ENCODE results near the gene TRIM71. TPM values are rescaled to one million over a fixed set of nuclear protein-coding genes. Genes with fewer than 3 reads are reported as not detected.
"Not testable (repeated sequence)": the region's sequence is repeated elsewhere in the genome, so short reads cannot be mapped to it uniquely, and the experiment has no call there.

Gene TRIM71
- total RNA-seq, 1 donor from 2014 or later, result 3.6 TPM

- no peak overlapping the region for H3K4me3 ChIP-seq (ENCODE audit: low read depth, low read length)
- TF ChIP-seq CTCF (conservative IDR thresholded peaks at IDR 0.05; ENCODE audit: low read depth, low read length), result no peak
- DNase-seq (ENCODE audit: low read depth), result no peak
Measured at GRCh38 chr3:32930161-32930560, 112.4 kb downstream of the TRIM71 start.

- DNase-seq (ENCODE audit: low read depth), result not testable (repeated sequence)
Measured at GRCh38 chr3:32931273-32931672, 113.5 kb downstream of the TRIM71 start.

GRCh38 chr3:32934150-32934742 is 116.4 kb downstream of the TRIM71 start:
- DNase-seq (ENCODE audit: low read depth), result no peak
- no peak overlapping the region for H3K4me3 ChIP-seq (ENCODE audit: low read depth, low read length)
- peak; percentile 85 for TF ChIP-seq CTCF (conservative IDR thresholded peaks at IDR 0.05; ENCODE audit: low read depth, low read length)

More at GRCh38 chr3:32931273-32931672, 113.5 kb downstream of the TRIM71 start:
- H3K4me3 ChIP-seq (ENCODE audit: low read depth, low read length), result not testable (repeated sequence)

GRCh38 chr3:32937331-32937730 is 119.5 kb downstream of the TRIM71 start:
- no peak overlapping the region for H3K4me3 ChIP-seq (ENCODE audit: low read depth, low read length)
- DNase-seq (ENCODE audit: low read depth), result no peak
- no peak for TF ChIP-seq CTCF (conservative IDR thresholded peaks at IDR 0.05; ENCODE audit: low read depth, low read length)

GRCh38 chr3:32939531-32940284 is 121.9 kb downstream of the TRIM71 start:
- H3K4me3 ChIP-seq (ENCODE audit: low read depth, low read length); DNase-seq (ENCODE audit: low read depth): not testable (repeated sequence)

GRCh38 chr3:32940726-32941125 is 122.9 kb downstream of the TRIM71 start:
- no peak for TF ChIP-seq CTCF (conservative IDR thresholded peaks at IDR 0.05; ENCODE audit: low read depth, low read length)
- H3K4me3 ChIP-seq (ENCODE audit: low read depth, low read length), result no peak overlapping the region
- no peak for DNase-seq (ENCODE audit: low read depth)

- H3K4me3 ChIP-seq (ENCODE audit: low read depth, low read length), result no peak overlapping the region
- no peak for TF ChIP-seq CTCF (conservative IDR thresholded peaks at IDR 0.05; ENCODE audit: low read depth, low read length)
- DNase-seq (ENCODE audit: low read depth), result no peak
Measured at GRCh38 chr3:32945136-32945535, 127.3 kb downstream of the TRIM71 start.

- not testable (repeated sequence) for H3K4me3 ChIP-seq (ENCODE audit: low read depth, low read length); DNase-seq (ENCODE audit: low read depth)
Measured at GRCh38 chr3:32945598-32945997, 127.8 kb downstream of the TRIM71 start.
